IPS-20b (cell line): ENCODE data around the gene BOLA2B.
"Not testable (repeated sequence)": the region's sequence is repeated elsewhere in the genome, so short reads cannot be mapped to it uniquely, and the experiment has no call there.

ENCODE experiments used
- H3K27ac ChIP-seq: one replicate; pipeline ENCODE4 v1.5.1; 2013; ENCODE audit warnings: low read length
- H3K27me3 ChIP-seq: 2 replicates; pipeline ENCODE4 v1.6.1; 2013; ENCODE audit warnings: mild to moderate bottlenecking, low read length, inconsistent platforms; ENCODE audit not compliant: insufficient read depth
- H3K36me3 ChIP-seq: 2 replicates; pipeline ENCODE4 v1.6.1; 2013; ENCODE audit warnings: low read depth, mild to moderate bottlenecking, inconsistent platforms, low read length, moderate library complexity; ENCODE audit not compliant: insufficient read depth
- H3K4me1 ChIP-seq: 2 replicates; pipeline ENCODE4 v1.6.1; 2013; ENCODE audit warnings: mild to moderate bottlenecking, control low read depth, inconsistent platforms, low read length, moderate library complexity; ENCODE audit not compliant: insufficient read depth
- H3K4me3 ChIP-seq: 2 replicates; pipeline ENCODE4 v1.5.1; 2013; ENCODE audit warnings: mild to moderate bottlenecking, low read length, inconsistent platforms
- H3K9ac ChIP-seq: 2 replicates; pipeline ENCODE4 v1.6.1; 2013; ENCODE audit warnings: low read depth, mild to moderate bottlenecking, inconsistent platforms, low read length, moderate library complexity
- H3K9me3 ChIP-seq: 2 replicates; pipeline ENCODE4 v1.6.1; 2013; ENCODE audit warnings: mild to moderate bottlenecking, low read depth, low read length, inconsistent platforms; ENCODE audit not compliant: insufficient read depth

Gene BOLA2B

GRCh38 chr16:30180741-30181140 is 12.7 kb downstream of the BOLA2B start:
- H3K36me3 ChIP-seq = no peaks in the 10 kb centered on the region
- no peak overlapping the region for H3K4me3 ChIP-seq

GRCh38 chr16:30179931-30180330 is 13.5 kb downstream of the BOLA2B start:
- H3K9me3 ChIP-seq = no peaks in the 10 kb centered on the region
- no peak overlapping the region for H3K9ac ChIP-seq
- H3K4me1 ChIP-seq = no peaks in the 10 kb centered on the region

More at GRCh38 chr16:30180741-30181140, 12.7 kb downstream of the BOLA2B start:
- Histone ChIP-seq H3K9me3 (no peaks in the 10 kb centered on the region), H3K4me1 (no peaks in the 10 kb centered on the region), H3K27me3 (peaks cover 33% of the 10 kb centered on the region), H3K27ac (no peak overlapping the region), H3K9ac (no peak overlapping the region)

GRCh38 chr16:30179195-30179594 is 14.3 kb downstream of the BOLA2B start:
- Histone ChIP-seq H3K27ac (no peak overlapping the region), H3K9ac (no peak overlapping the region), H3K4me3 (no peak overlapping the region), H3K36me3 (no peaks in the 10 kb centered on the region), H3K9me3 (no peaks in the 10 kb centered on the region), H3K27me3 (peaks cover 24% of the 10 kb centered on the region), H3K4me1 (no peaks in the 10 kb centered on the region)

More at GRCh38 chr16:30179931-30180330, 13.5 kb downstream of the BOLA2B start:
- Histone ChIP-seq H3K36me3 (no peaks in the 10 kb centered on the region), H3K27me3 (peaks cover 32% of the 10 kb centered on the region), H3K4me3 (no peak overlapping the region), H3K27ac (no peak overlapping the region)

GRCh38 chr16:30176876-30177275 is 16.6 kb downstream of the BOLA2B start:
- H3K27me3 ChIP-seq, H3K4me1 ChIP-seq, H3K36me3 ChIP-seq, H3K27ac ChIP-seq, H3K9me3 ChIP-seq, H3K4me3 ChIP-seq, H3K9ac ChIP-seq: not testable (repeated sequence)

GRCh38 chr16:30173054-30173453 is 20.4 kb downstream of the BOLA2B start:
- H3K27me3 ChIP-seq = no peaks in the 10 kb centered on the region
- no peak overlapping the region for H3K27ac ChIP-seq
- H3K36me3 ChIP-seq = no peaks in the 10 kb centered on the region
- H3K4me1 ChIP-seq = no peaks in the 10 kb centered on the region
- H3K4me3 ChIP-seq = no peak overlapping the region
- no peak overlapping the region for H3K9ac ChIP-seq
- no peaks in the 10 kb centered on the region for H3K9me3 ChIP-seq

GRCh38 chr16:30170145-30170544 is 23.3 kb downstream of the BOLA2B start:
- not testable (repeated sequence) for H3K36me3 ChIP-seq, H3K4me3 ChIP-seq, H3K9ac ChIP-seq, H3K4me1 ChIP-seq, H3K27ac ChIP-seq, H3K9me3 ChIP-seq, H3K27me3 ChIP-seq

- H3K4me3 ChIP-seq, H3K9ac ChIP-seq, H3K4me1 ChIP-seq, H3K27me3 ChIP-seq, H3K36me3 ChIP-seq, H3K27ac ChIP-seq, H3K9me3 ChIP-seq: not testable (repeated sequence)
These were observed 24.1 kb downstream of the BOLA2B start for GRCh38 chr16:30169416-30169815.

GRCh38 chr16:30168746-30169145 is 24.7 kb downstream of the BOLA2B start:
- not testable (repeated sequence) for H3K4me1 ChIP-seq, H3K9ac ChIP-seq, H3K4me3 ChIP-seq, H3K27ac ChIP-seq, H3K36me3 ChIP-seq, H3K9me3 ChIP-seq, H3K27me3 ChIP-seq

GRCh38 chr16:30166202-30166902 is 27.1 kb downstream of the BOLA2B start:
- Histone ChIP-seq H3K27ac (no peak overlapping the region), H3K4me1 (no peaks in the 10 kb centered on the region), H3K9ac (no peak overlapping the region), H3K36me3 (no peaks in the 10 kb centered on the region), H3K9me3 (no peaks in the 10 kb centered on the region), H3K27me3 (no peaks in the 10 kb centered on the region), H3K4me3 (no peak overlapping the region)

GRCh38 chr16:30163538-30163937 is 29.9 kb downstream of the BOLA2B start:
- no peaks in the 10 kb centered on the region for H3K36me3 ChIP-seq
- no peak overlapping the region for H3K4me3 ChIP-seq
- H3K4me1 ChIP-seq = no peaks in the 10 kb centered on the region
- no peaks in the 10 kb centered on the region for H3K27me3 ChIP-seq
- H3K9ac ChIP-seq = no peak overlapping the region
- no peak overlapping the region for H3K27ac ChIP-seq
- no peaks in the 10 kb centered on the region for H3K9me3 ChIP-seq

- Histone ChIP-seq H3K9ac (no peak overlapping the region), H3K27ac (no peak overlapping the region), H3K36me3 (no peaks in the 10 kb centered on the region), H3K9me3 (no peaks in the 10 kb centered on the region), H3K4me3 (no peak overlapping the region), H3K4me1 (no peaks in the 10 kb centered on the region), H3K27me3 (no peaks in the 10 kb centered on the region)
These were observed 36.3 kb downstream of the BOLA2B start for GRCh38 chr16:30157214-30157613.

GRCh38 chr16:30155188-30155587 is 38.3 kb downstream of the BOLA2B start:
- Histone ChIP-seq H3K27ac (no peak overlapping the region), H3K36me3 (no peaks in the 10 kb centered on the region), H3K9ac (no peak overlapping the region), H3K4me3 (no peak overlapping the region), H3K4me1 (no peaks in the 10 kb centered on the region), H3K9me3 (no peaks in the 10 kb centered on the region), H3K27me3 (no peaks in the 10 kb centered on the region)
